HEK293T (cell line): ENCODE results near the gene MYO7B.

Experiments
- CTCF ChIA-PET: fragments of 350-600 bp; formaldehyde crosslinking; extraction: SDS; loops from one replicate; lab custom pipeline; 2021; ENCODE audit warnings: antibody characterized with exemption, inconsistent platforms; lab: Yijun Ruan, JAX
- POLR2A ChIA-PET: fragments of 350-600 bp; formaldehyde crosslinking; extraction: SDS; loops from one replicate; lab custom pipeline; 2020; ENCODE audit warnings: antibody characterized with exemption, inconsistent platforms; lab: Yijun Ruan, JAX
- DNase-seq: peaks from one replicate; pipeline ENCODE4 v3.0.0; 2012; ENCODE audit warnings: mixed read lengths; ENCODE audit errors: extremely low spot score
- ARNT ChIP-seq: fragments of 450-650 bp; IDR thresholded peaks from 2 replicates; pipeline ENCODE4 v1.6.1; 2017; ENCODE audit warnings: mild to moderate bottlenecking
- BHLHE40 ChIP-seq: fragments of 450-650 bp; IDR thresholded peaks from 2 replicates; pipeline ENCODE4 v1.6.1; 2016; ENCODE audit warnings: mild to moderate bottlenecking, moderate library complexity, borderline replicate concordance
- CTBP1 ChIP-seq: fragments of 450-650 bp; IDR thresholded peaks from 2 replicates; pipeline ENCODE4 v1.6.1; 2016; ENCODE audit warnings: borderline replicate concordance
- ELF4 ChIP-seq: fragments of 450-650 bp; IDR thresholded peaks from 2 replicates; pipeline ENCODE4 v1.6.1; 2017; ENCODE audit warnings: antibody characterized with exemption
- FOXA1 ChIP-seq: fragments of 450-650 bp; IDR thresholded peaks from 2 replicates; pipeline ENCODE4 v1.6.1; 2016; ENCODE audit warnings: mild to moderate bottlenecking
- FOXK2 ChIP-seq: fragments of 450-650 bp; IDR thresholded peaks from 2 replicates; pipeline ENCODE4 v1.6.1; 2016; ENCODE audit warnings: mild to moderate bottlenecking
- FOXM1 ChIP-seq: fragments of 450-650 bp; IDR thresholded peaks from 2 replicates; pipeline ENCODE4 v1.6.1; 2017; ENCODE audit warnings: mild to moderate bottlenecking, borderline replicate concordance
- HDGF ChIP-seq: fragments of 450-650 bp; IDR thresholded peaks from 2 replicates; pipeline ENCODE4 v1.6.1; 2017; ENCODE audit warnings: antibody characterized with exemption, borderline replicate concordance
- L3MBTL2 ChIP-seq: fragments of 450-650 bp; conservative IDR thresholded peaks from 2 replicates; pipeline ENCODE4 v1.6.1; 2016; ENCODE audit warnings: mild to moderate bottlenecking
- LEF1 ChIP-seq: fragments of 450-650 bp; IDR thresholded peaks from 2 replicates; pipeline ENCODE4 v1.6.1; 2017; ENCODE audit warnings: mild to moderate bottlenecking, borderline replicate concordance
- NFRKB ChIP-seq: fragments of 450-650 bp; IDR thresholded peaks from 2 replicates; pipeline ENCODE4 v1.6.1; 2016; ENCODE audit warnings: mild to moderate bottlenecking, moderate library complexity
- SP1 ChIP-seq: fragments of 450-650 bp; IDR thresholded peaks from 2 replicates; pipeline ENCODE4 v1.6.1; 2017
- SUZ12 ChIP-seq: fragments of 450-650 bp; IDR thresholded peaks from 2 replicates; pipeline ENCODE4 v1.6.1; 2016; ENCODE audit warnings: mild to moderate bottlenecking
- TARDBP ChIP-seq: fragments of 450-650 bp; IDR thresholded peaks from 2 replicates; pipeline ENCODE4 v1.6.1; 2016
- ZNF384 ChIP-seq: fragments of 450-650 bp; IDR thresholded peaks from 2 replicates; pipeline ENCODE4 v1.6.1; 2016
- TF ChIP-seq, protein P1 (sequence below): fragments of 450-650 bp; IDR thresholded peaks from 2 replicates; pipeline ENCODE4 v1.6.1; 2016

The MYO7B gene

DNA sequence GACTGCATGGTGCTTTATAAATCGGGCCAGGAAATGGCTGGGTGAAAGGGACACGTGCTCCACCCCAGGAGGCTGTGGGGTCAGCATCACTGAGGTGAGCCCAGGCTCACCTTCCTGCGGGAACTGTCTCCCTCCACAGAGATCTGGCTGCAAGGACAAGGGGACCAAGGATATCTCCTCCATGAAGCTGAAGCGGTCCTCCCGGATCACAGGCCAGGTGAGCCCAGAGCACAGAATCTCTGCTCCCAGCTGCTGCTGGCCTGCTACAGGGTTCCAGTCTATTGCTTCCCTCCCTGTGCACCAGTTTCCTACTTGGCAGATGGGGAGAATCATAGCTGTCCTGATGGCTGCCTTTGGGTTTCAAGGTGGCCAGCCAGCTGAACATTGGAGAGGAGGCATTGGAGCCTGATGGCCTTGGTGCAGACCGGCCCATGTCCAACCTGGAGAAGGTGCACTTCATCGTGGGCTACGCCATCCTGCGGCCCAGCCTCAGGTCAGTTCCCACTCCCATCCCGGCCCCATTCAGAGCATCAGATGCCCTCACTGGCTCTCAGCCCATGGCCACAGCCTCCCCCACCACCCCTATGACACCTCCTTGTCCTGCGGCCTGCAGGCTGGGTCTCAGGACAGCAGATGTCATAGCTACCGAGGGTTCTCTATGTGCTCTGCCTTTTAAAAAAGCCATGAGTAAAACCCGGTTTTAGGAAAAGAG, 76.8 kb downstream of the MYO7B start:
- no peak for DNase-seq
- ChIA-PET CTCF (interaction anchor here (0.6 kb wide), 1 partner anchor 224 kb away, joined by 3 read pairs; no protein-coding TSS in a partner anchor), POLR2A (no interaction called here)
- no peak for TF ChIP-seq BHLHE40
- TF ChIP-seq NFRKB = no peak

DNA sequence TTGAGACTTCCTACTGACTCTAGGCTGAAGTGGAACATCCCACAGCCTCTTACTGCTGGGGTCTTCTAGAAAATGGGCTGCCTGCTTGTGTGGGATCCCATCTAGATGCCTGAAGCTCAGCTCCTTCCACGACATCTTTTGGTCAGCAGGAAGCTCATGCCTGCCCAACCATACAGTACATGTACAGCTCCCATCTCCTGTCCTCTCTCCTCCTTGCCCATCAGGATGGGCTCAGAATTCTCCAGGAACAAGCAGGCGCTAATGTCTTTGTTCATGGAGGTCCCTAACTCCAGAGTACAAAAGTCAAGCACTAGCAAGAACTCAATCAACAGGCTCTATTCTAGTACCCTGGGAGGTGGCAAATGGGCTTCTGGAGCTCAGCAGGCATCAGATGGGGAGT, 78.8 kb downstream of the MYO7B start:
- TF ChIP-seq FOXA1 = no peak
- no peak for TF ChIP-seq ZNF384
- no peak for TF ChIP-seq L3MBTL2
- TF ChIP-seq ELF4 = no peak
- TF ChIP-seq SP1 = no peak
- TF ChIP-seq HDGF = no peak
- no peak for TF ChIP-seq CTBP1
- TF ChIP-seq, protein P1, sequence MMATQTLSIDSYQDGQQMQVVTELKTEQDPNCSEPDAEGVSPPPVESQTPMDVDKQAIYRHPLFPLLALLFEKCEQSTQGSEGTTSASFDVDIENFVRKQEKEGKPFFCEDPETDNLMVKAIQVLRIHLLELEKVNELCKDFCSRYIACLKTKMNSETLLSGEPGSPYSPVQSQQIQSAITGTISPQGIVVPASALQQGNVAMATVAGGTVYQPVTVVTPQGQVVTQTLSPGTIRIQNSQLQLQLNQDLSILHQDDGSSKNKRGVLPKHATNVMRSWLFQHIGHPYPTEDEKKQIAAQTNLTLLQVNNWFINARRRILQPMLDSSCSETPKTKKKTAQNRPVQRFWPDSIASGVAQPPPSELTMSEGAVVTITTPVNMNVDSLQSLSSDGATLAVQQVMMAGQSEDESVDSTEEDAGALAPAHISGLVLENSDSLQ = no peak
- TF ChIP-seq ARNT = no peak
- TF ChIP-seq LEF1 = no peak
- TF ChIP-seq FOXM1 = no peak
- no peak for TF ChIP-seq BHLHE40
- no peak for TF ChIP-seq FOXK2
- no peak for TF ChIP-seq SUZ12
- ChIA-PET CTCF (interaction anchor here (1.1 kb wide), 1 partner anchor 23 kb away, joined by 5 read pairs; no protein-coding TSS in a partner anchor), POLR2A (no interaction called here)
- no peak for DNase-seq

GRCh38 chr2:127614731-127615130, 79.2 kb downstream of the MYO7B start:
- ChIA-PET POLR2A (no interaction called here), CTCF (no interaction called here)
- DNase-seq = no peak
- TF ChIP-seq NFRKB (no peak), L3MBTL2 (no peak), HDGF (no peak), BHLHE40 (no peak), FOXM1 (no peak), ARNT (no peak), TARDBP (no peak), ZNF384 (no peak), SUZ12 (no peak), SP1 (no peak), FOXK2 (no peak), FOXA1 (no peak), ELF4 (no peak), CTBP1 (no peak), LEF1 (no peak)
- TF ChIP-seq, protein P1 = no peak

DNA sequence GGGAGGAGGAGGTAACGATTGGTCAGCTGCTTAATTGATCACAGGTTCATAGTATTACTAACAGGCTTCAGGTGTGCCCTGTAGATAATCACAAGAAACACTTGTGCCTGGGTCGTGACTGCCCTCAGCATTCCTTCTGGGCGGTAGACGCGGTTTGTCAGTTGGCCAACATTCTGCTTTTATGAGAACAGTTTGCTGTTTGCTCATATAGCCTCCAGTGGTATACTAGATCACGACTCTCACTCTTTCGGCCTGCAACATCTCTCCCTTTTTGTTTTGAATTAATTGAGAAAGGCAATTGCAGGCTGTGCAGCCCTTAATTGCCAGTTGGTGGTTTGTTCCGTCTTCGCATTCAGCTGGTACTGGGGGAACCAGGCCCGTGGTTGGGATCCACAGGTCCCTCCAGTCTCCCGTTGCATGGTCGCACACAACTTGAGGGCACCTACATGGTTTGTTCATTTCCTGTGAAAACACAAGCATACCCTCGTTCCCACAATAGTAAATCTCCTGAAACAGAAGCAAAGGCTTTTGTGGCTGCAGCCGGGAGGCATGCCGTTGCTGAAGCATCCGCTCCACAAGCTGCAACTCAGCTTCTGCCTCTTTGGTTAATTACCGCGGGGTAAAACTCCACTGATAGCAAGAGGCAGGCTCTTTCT, 80.2 kb downstream of the MYO7B start:
- CTCF ChIA-PET = no interaction called here
- no peak for TF ChIP-seq LEF1
- no peak for TF ChIP-seq SP1
- TF ChIP-seq SUZ12 = no peak
- no peak for TF ChIP-seq BHLHE40
- TF ChIP-seq ARNT = no peak
- TF ChIP-seq FOXK2 = no peak
- TF ChIP-seq, protein P1 = no peak
- TF ChIP-seq ELF4 = no peak
- no peak for TF ChIP-seq HDGF
- no peak for TF ChIP-seq CTBP1
- TF ChIP-seq L3MBTL2 = no peak
- POLR2A ChIA-PET = no interaction called here
- no peak for DNase-seq

GRCh38 chr2:127618551-127619202, 83.2 kb downstream of the MYO7B start:
- CTCF ChIA-PET = no interaction called here
- DNase-seq = no peak

More at GRCh38 chr2:127618551-127619202, 83.2 kb downstream of the MYO7B start:
- TF ChIP-seq ELF4 (no peak), ZNF384 (no peak), NFRKB (no peak), SP1 (no peak), FOXK2 (no peak), ARNT (no peak), L3MBTL2 (no peak), FOXM1 (no peak), LEF1 (no peak), SUZ12 (no peak), TARDBP (no peak), BHLHE40 (no peak), CTBP1 (no peak), HDGF (no peak), FOXA1 (no peak)
- TF ChIP-seq, protein P1 = no peak
- POLR2A ChIA-PET = no interaction called here
